Left ventricle myocardium inferior (tissue), 1 donor: ENCODE results near the gene PCDHGB3. TPM values are rescaled to one million over a fixed set of nuclear protein-coding genes. Genes with fewer than 3 reads are reported as not detected.
"Not testable (repeated sequence)": the region's sequence is repeated elsewhere in the genome, so short reads cannot be mapped to it uniquely, and the experiment has no call there.

ENCODE experiments used
- DNase-seq: peaks from one replicate; pipeline ENCODE4 v3.0.0-alpha.2; 2020
- H3K27ac ChIP-seq: fragments of 200-600 bp; replicated peaks from 2 replicates; pipeline ENCODE4 v1.8.0; 2021
- H3K27me3 ChIP-seq: fragments of 200-600 bp; 2 replicates; pipeline ENCODE4 v1.8.0; 2021; ENCODE audit warnings: low read depth
- H3K36me3 ChIP-seq: fragments of 200-600 bp; 2 replicates; pipeline ENCODE4 v1.8.0; 2021
- H3K4me1 ChIP-seq: fragments of 200-600 bp; 2 replicates; pipeline ENCODE4 v1.8.0; 2021
- H3K4me3 ChIP-seq: fragments of 200-600 bp; 2 replicates; pipeline ENCODE4 v1.8.0; 2021; ENCODE audit warnings: mild to moderate bottlenecking, moderate library complexity
- H3K9me3 ChIP-seq: fragments of 200-600 bp; replicated peaks from 2 replicates; pipeline ENCODE4 v1.8.0; 2021
- intact Hi-C: fragments of 100-400 bp; cut with micrococcal nuclease; formaldehyde crosslinking; loops from one replicate; pipeline ENCODE4 v1.11.0; 2022
- total RNA-seq: library from RNA; stranded (reverse); fragmentation: NEBNext Ultra II Directional; extraction: Animal tissue kit (Norgen Biotek cat#: 25700); gene quantifications from one replicate; pipeline ENCODE4 v1.2.1, GENCODE V29; 2021
- TF ChIP-seq, protein P1 (sequence below): fragments of 200-600 bp; IDR thresholded peaks from 2 replicates; pipeline ENCODE4 v1.8.0; 2021; ENCODE audit warnings: antibody characterized with exemption, mild to moderate bottlenecking, borderline replicate concordance
- donor health status: DM: no; HTN: yes; CAD: no; lungs with severe emphysema.

PCDHGB3 gene
- total RNA-seq, 1 donor from 2014 or later, result 6.3 TPM

DNA sequence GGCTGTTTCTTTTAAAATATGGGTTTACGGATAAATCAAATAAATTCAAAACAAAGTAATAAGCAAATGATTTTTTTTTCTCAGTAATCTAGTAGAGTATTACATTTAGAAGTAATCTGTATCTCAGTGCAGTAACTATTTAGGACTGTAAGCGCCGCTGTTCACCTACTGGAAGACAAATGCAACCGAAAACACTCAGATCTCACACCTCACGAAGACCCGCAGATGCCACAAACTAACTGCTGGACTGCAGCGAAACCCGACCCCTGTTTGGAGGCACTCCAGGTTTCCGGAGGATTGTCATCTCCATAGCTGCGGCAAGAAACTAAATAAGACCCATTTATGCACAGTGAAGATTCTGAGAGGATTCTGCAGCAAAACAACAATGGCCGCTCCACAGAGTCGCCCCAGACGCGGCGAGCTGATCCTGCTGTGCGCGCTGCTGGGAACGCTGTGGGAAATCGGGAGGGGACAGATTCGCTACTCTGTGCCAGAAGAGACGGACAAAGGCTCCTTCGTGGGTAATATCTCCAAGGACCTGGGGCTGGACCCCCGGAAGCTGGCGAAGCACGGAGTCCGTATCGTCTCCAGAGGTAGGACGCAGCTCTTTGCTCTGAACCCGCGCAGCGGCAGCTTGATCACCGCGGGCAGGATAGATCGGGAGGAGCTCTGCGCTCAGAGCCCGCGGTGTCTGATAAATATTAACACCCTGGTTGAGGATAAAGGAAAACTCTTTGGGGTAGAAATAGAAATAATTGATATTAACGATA is 22.6 kb downstream of the PCDHGB3 start, which contains the start of gene PCDHGA8:
Gene PCDHGA8 (plus strand): TSS at position 205 of the 770 bp plus-strand sequence. CDS start 181 bp downstream, at position 386.
- Histone ChIP-seq H3K4me3 (no peak within 1 kb of the TSS), H3K4me1 (peaks cover 29% of the 10 kb centered on the region), H3K36me3 (peaks cover 35% of the 10 kb centered on the region), H3K27ac (no peak within 1 kb of the TSS), H3K9me3 (peaks cover 93% of the 10 kb centered on the region), H3K27me3 (no peaks in the 10 kb centered on the region)
- intact Hi-C loops, result no loop called here
- TF ChIP-seq, protein P1, sequence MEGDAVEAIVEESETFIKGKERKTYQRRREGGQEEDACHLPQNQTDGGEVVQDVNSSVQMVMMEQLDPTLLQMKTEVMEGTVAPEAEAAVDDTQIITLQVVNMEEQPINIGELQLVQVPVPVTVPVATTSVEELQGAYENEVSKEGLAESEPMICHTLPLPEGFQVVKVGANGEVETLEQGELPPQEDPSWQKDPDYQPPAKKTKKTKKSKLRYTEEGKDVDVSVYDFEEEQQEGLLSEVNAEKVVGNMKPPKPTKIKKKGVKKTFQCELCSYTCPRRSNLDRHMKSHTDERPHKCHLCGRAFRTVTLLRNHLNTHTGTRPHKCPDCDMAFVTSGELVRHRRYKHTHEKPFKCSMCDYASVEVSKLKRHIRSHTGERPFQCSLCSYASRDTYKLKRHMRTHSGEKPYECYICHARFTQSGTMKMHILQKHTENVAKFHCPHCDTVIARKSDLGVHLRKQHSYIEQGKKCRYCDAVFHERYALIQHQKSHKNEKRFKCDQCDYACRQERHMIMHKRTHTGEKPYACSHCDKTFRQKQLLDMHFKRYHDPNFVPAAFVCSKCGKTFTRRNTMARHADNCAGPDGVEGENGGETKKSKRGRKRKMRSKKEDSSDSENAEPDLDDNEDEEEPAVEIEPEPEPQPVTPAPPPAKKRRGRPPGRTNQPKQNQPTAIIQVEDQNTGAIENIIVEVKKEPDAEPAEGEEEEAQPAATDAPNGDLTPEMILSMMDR, result peak; percentile 39
- no peak for DNase-seq

DNA sequence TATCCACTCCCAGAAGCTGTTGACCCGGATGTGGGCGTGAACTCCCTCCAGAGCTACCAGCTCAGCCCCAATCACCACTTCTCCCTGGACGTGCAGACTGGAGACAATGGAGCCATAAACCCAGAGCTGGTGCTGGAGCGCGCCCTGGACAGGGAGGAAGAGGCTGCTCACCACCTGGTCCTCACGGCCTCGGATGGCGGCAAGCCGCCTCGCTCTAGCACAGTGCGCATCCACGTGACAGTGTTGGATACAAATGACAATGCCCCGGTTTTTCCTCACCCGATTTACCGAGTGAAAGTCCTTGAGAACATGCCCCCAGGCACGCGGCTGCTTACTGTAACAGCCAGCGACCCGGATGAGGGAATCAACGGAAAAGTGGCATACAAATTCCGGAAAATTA is 23.2 kb downstream of the PCDHGB3 start:
- Histone ChIP-seq H3K9me3 (peaks cover 94% of the 10 kb centered on the region), H3K4me1 (peaks cover 27% of the 10 kb centered on the region), H3K36me3 (peaks cover 35% of the 10 kb centered on the region), H3K4me3 (no peak overlapping the region), H3K27ac (no peak overlapping the region), H3K27me3 (no peaks in the 10 kb centered on the region)
- no peak for DNase-seq
- TF ChIP-seq, protein P1, result no peak
- intact Hi-C loops, result no loop called here

DNA sequence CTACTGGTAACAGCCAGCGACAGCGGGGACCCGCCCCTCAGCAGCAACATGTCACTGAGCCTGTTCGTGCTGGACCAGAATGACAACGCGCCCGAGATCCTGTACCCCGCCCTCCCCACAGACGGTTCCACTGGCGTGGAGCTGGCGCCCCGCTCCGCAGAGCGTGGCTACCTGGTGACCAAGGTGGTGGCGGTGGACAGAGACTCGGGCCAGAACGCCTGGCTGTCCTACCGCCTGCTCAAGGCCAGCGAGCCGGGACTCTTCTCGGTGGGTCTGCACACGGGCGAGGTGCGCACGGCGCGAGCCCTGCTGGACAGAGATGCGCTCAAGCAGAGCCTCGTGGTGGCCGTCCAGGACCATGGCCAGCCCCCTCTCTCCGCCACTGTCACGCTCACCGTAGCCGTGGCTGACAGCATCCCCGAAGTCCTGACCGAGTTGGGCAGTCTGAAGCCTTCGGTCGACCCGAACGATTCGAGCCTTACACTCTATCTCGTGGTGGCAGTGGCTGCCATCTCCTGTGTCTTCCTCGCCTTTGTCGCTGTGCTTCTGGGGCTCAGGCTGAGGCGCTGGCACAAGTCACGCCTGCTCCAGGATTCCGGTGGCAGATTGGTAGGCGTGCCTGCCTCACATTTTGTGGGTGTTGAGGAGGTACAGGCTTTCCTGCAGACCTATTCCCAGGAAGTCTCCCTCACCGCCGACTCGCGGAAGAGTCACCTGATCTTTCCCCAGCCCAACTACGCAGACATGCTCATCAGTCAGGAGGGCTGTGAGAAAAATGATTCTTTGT is 24.6 kb downstream of the PCDHGB3 start:
- Histone ChIP-seq H3K4me1 (peaks cover 32% of the 10 kb centered on the region), H3K36me3 (peaks cover 30% of the 10 kb centered on the region), H3K9me3 (peaks cover 93% of the 10 kb centered on the region)
- H3K4me3 ChIP-seq, intact Hi-C loops, DNase-seq, H3K27me3 ChIP-seq, H3K27ac ChIP-seq: not testable (repeated sequence)

DNA sequence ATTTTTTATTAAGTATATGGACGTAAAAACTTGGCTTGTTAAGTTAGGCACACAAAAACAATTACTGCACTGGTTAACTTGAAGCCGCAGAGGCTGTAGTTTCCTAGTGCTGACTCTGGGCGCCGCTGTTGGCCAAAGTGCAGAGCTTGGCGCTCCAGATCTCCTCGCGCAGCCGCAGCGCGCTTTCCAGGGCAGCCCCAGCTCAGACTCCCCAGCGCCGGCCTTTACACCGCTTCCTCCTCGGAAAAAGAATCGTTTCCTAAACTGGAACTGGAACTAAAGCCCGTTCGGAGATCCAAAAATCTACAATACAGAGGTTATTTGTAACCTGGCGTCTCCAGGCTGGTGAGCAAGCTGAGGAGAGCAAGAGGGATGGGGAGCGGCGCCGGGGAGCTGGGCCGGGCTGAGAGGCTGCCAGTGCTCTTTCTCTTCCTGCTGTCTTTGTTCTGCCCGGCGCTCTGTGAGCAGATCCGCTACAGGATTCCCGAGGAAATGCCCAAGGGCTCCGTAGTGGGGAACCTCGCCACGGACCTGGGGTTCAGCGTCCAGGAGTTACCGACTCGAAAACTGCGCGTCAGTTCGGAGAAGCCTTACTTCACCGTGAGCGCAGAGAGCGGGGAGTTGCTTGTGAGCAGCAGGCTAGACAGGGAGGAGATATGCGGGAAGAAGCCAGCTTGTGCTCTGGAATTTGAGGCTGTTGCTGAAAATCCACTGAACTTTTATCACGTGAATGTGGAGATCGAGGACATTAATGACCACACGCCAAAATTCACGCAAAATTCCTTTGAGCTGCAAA is 27.9 kb downstream of the PCDHGB3 start, which contains the start of gene PCDHGB5:
Gene PCDHGB5 (plus strand): TSS at position 192 of the 796 bp plus-strand sequence. CDS start 181 bp downstream, at position 373.
- Histone ChIP-seq H3K4me3 (peak within 1 kb of the TSS; percentile 59), H3K36me3 (peaks cover 25% of the 10 kb centered on the region), H3K27ac (peak within 1 kb of the TSS; percentile 61), H3K4me1 (peaks cover 24% of the 10 kb centered on the region), H3K9me3 (peaks cover 93% of the 10 kb centered on the region)
- intact Hi-C loops, H3K27me3 ChIP-seq: not testable (repeated sequence)
- TF ChIP-seq, protein P1, result peak; percentile 73
- DNase-seq, result peak; percentile 48

DNA sequence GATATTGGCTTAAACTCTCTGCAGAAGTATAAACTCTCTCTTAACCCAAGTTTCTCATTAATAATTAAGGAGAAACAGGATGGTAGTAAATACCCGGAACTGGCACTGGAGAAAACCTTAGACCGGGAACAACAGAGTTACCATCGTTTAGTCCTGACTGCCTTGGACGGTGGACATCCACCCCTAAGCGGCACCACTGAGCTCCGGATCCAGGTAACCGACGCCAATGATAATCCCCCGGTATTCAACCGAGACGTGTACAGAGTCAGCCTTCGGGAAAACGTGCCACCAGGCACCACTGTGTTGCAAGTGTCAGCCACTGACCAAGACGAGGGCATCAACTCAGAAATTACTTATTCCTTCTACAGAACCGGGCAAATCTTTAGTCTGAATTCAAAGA is 28.6 kb downstream of the PCDHGB3 start:
- TF ChIP-seq, protein P1, result no peak
- H3K27me3 ChIP-seq, result no peaks in the 10 kb centered on the region
- H3K27ac ChIP-seq, result peak overlapping the region; percentile 18
- H3K36me3 ChIP-seq, result peaks cover 23% of the 10 kb centered on the region
- intact Hi-C loops, result no loop called here
- H3K9me3 ChIP-seq, result peaks cover 93% of the 10 kb centered on the region
- H3K4me3 ChIP-seq, result peak overlapping the region; percentile 39
- no peak for DNase-seq
- peaks cover 24% of the 10 kb centered on the region for H3K4me1 ChIP-seq
